ENCODE measurements around the gene ITIH4.

The ITIH4 gene

DNA sequence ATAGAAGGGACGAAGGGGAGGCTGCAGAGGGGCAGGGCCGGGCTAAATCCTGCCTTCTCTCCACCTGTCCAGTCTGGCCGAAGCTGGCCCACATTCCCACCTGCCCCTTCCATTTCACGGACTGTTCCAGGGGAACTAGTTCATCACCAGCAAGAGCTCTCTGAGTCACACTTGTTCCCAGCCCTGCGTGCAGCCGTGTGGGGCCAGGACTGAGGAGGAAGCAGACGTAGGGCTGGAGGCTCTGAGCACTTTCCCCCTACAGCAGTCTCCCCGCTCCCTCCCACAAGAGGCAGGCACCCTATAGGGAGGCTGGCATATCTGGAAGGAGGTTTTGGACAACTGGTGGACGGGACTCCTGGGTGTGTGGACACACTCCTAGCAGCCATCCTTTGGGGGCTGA, 3.0 kb downstream of the ITIH4 start:
- DNase-seq (ENCODE audit: insufficient read length, low spot score): no peak
- no peak for TF ChIP-seq POLR2A (IDR thresholded peaks at IDR 0.05; ENCODE audit: low read depth, low read length)
- no peak for TF ChIP-seq POU2F2 (IDR thresholded peaks at IDR 0.05; ENCODE audit: low read depth, low read length)
- no peak for TF ChIP-seq SPI1 (IDR thresholded peaks at IDR 0.05; ENCODE audit: low read depth, low read length)
- TF ChIP-seq TAF1 (IDR thresholded peaks at IDR 0.05; ENCODE audit: low read depth, low read length): no peak
- TF ChIP-seq PAX5 (IDR thresholded peaks at IDR 0.05; ENCODE audit: insufficient read depth, low read length, severe bottlenecking): no peak
- no peak for TF ChIP-seq POLR2AphosphoS5 (IDR thresholded peaks at IDR 0.05; ENCODE audit: low read depth, low read length)
- no peak for FAIRE-seq

- TF ChIP-seq POLR2A (IDR thresholded peaks at IDR 0.05; ENCODE audit: low read depth, low read length) (no peak), PAX5 (IDR thresholded peaks at IDR 0.05; ENCODE audit: insufficient read depth, low read length, severe bottlenecking) (no peak), POLR2AphosphoS5 (IDR thresholded peaks at IDR 0.05; ENCODE audit: low read depth, low read length) (no peak), TAF1 (IDR thresholded peaks at IDR 0.05; ENCODE audit: low read depth, low read length) (no peak), SPI1 (IDR thresholded peaks at IDR 0.05; ENCODE audit: low read depth, low read length) (no peak), POU2F2 (IDR thresholded peaks at IDR 0.05; ENCODE audit: low read depth, low read length) (no peak)
- FAIRE-seq (no peak), DNase-seq (ENCODE audit: insufficient read length, low spot score) (no peak)
Measured at GRCh38 chr3:52824037-52824436, 6.4 kb downstream of the ITIH4 start.

- TF ChIP-seq SPI1 (IDR thresholded peaks at IDR 0.05; ENCODE audit: low read depth, low read length) (no peak), POLR2A (IDR thresholded peaks at IDR 0.05; ENCODE audit: low read depth, low read length) (no peak), TAF1 (IDR thresholded peaks at IDR 0.05; ENCODE audit: low read depth, low read length) (no peak), POLR2AphosphoS5 (IDR thresholded peaks at IDR 0.05; ENCODE audit: low read depth, low read length) (no peak), PAX5 (IDR thresholded peaks at IDR 0.05; ENCODE audit: insufficient read depth, low read length, severe bottlenecking) (no peak), POU2F2 (IDR thresholded peaks at IDR 0.05; ENCODE audit: low read depth, low read length) (no peak)
- FAIRE-seq: no peak
- DNase-seq (ENCODE audit: insufficient read length, low spot score): no peak
Measured at GRCh38 chr3:52822363-52822762, 8.1 kb downstream of the ITIH4 start.

DNA sequence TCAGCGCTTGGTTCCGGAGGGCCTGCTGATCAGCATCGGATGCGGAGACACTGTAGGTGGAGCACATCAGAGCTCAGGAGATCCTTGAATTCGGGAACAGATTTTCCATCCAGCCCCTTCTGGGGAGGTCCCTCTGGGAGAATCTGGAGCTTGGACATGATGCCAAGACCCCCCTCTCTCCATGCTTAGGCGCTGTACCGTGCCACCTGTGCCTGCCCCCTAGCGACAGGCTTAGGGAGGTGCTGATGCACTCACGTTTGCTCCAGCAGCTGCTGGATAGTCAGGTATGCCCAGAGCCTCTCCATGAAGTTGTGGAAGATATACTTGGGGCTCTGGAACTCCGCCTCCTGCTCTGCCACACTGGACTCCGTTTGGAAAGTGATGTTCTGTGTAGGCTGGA, 9.7 kb downstream of the ITIH4 start:
- DNase-seq (ENCODE audit: insufficient read length, low spot score): peak; percentile 77
- no peak for TF ChIP-seq PAX5 (IDR thresholded peaks at IDR 0.05; ENCODE audit: insufficient read depth, low read length, severe bottlenecking)
- no peak for TF ChIP-seq SPI1 (IDR thresholded peaks at IDR 0.05; ENCODE audit: low read depth, low read length)
- TF ChIP-seq POLR2A (IDR thresholded peaks at IDR 0.05; ENCODE audit: low read depth, low read length): no peak
- TF ChIP-seq POU2F2 (IDR thresholded peaks at IDR 0.05; ENCODE audit: low read depth, low read length): no peak
- TF ChIP-seq POLR2AphosphoS5 (IDR thresholded peaks at IDR 0.05; ENCODE audit: low read depth, low read length): no peak
- TF ChIP-seq TAF1 (IDR thresholded peaks at IDR 0.05; ENCODE audit: low read depth, low read length): no peak
- peak; percentile 91 for FAIRE-seq

DNA sequence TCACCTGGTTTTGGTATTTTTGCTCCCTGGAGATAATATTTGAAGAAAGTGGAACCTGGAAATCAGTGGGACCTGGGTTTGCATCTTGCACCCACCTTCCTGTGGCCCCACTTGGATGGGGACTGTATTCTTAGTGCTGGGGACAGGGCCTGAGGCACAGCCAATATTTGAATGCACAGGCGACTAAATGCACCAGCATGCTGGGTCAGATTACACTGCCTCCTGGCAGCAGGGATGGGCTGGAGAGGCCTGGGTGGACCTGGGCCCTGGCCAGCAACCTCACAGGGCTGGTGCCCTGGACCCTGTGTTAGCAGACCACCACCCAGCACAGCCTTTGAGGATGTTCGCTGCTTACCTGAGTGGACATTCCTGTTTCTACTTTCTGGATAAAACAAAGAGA, 10.5 kb downstream of the ITIH4 start:
- no peak for DNase-seq (ENCODE audit: insufficient read length, low spot score)
- no peak for TF ChIP-seq POLR2AphosphoS5 (IDR thresholded peaks at IDR 0.05; ENCODE audit: low read depth, low read length)
- no peak for FAIRE-seq

GRCh38 chr3:52817860-52818259, 12.6 kb downstream of the ITIH4 start:
- TF ChIP-seq TAF1 (IDR thresholded peaks at IDR 0.05; ENCODE audit: low read depth, low read length) (no peak), SPI1 (IDR thresholded peaks at IDR 0.05; ENCODE audit: low read depth, low read length) (no peak), POLR2AphosphoS5 (IDR thresholded peaks at IDR 0.05; ENCODE audit: low read depth, low read length) (no peak), POU2F2 (IDR thresholded peaks at IDR 0.05; ENCODE audit: low read depth, low read length) (no peak), POLR2A (IDR thresholded peaks at IDR 0.05; ENCODE audit: low read depth, low read length) (no peak), PAX5 (IDR thresholded peaks at IDR 0.05; ENCODE audit: insufficient read depth, low read length, severe bottlenecking) (no peak)
- FAIRE-seq: no peak
- no peak for DNase-seq (ENCODE audit: insufficient read length, low spot score)

GRCh38 chr3:52817221-52817620, 13.3 kb downstream of the ITIH4 start:
- FAIRE-seq: no peak
- TF ChIP-seq POLR2AphosphoS5 (IDR thresholded peaks at IDR 0.05; ENCODE audit: low read depth, low read length) (no peak), TAF1 (IDR thresholded peaks at IDR 0.05; ENCODE audit: low read depth, low read length) (no peak), POU2F2 (IDR thresholded peaks at IDR 0.05; ENCODE audit: low read depth, low read length) (no peak), PAX5 (IDR thresholded peaks at IDR 0.05; ENCODE audit: insufficient read depth, low read length, severe bottlenecking) (no peak), SPI1 (IDR thresholded peaks at IDR 0.05; ENCODE audit: low read depth, low read length) (no peak), POLR2A (IDR thresholded peaks at IDR 0.05; ENCODE audit: low read depth, low read length) (no peak)

DNA sequence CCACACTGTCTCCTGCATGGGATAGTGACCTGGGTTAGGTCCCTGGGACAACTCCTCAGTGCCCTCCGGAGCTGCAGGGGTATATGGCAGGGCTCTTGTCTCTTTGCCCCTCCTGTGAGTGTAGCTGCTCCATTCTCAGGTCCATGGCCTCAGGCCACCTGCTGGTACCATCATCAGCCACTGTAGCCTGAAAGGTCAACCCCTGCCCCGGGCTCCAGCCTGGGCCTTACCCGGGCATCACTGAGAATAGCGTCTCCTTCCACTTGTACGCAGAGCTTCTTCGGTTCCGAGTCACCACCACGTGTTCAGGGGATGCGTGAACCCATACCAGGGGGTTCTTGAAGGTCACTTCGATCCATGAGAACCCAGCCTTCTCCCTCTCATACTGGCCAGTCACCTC, 13.8 kb downstream of the ITIH4 start:
- no peak for FAIRE-seq
- no peak for TF ChIP-seq TAF1 (IDR thresholded peaks at IDR 0.05; ENCODE audit: low read depth, low read length)
- no peak for TF ChIP-seq PAX5 (IDR thresholded peaks at IDR 0.05; ENCODE audit: insufficient read depth, low read length, severe bottlenecking)
- TF ChIP-seq POLR2A (IDR thresholded peaks at IDR 0.05; ENCODE audit: low read depth, low read length): no peak
- no peak for TF ChIP-seq SPI1 (IDR thresholded peaks at IDR 0.05; ENCODE audit: low read depth, low read length)
- TF ChIP-seq POU2F2 (IDR thresholded peaks at IDR 0.05; ENCODE audit: low read depth, low read length): no peak
- TF ChIP-seq POLR2AphosphoS5 (IDR thresholded peaks at IDR 0.05; ENCODE audit: low read depth, low read length): no peak
- DNase-seq (ENCODE audit: insufficient read length, low spot score): no peak

More at GRCh38 chr3:52817221-52817620, 13.3 kb downstream of the ITIH4 start:
- no peak for DNase-seq (ENCODE audit: insufficient read length, low spot score)

GRCh38 chr3:52816199-52816598, 14.3 kb downstream of the ITIH4 start:
- DNase-seq (ENCODE audit: insufficient read length, low spot score) (no peak), FAIRE-seq (no peak)
- TF ChIP-seq PAX5 (IDR thresholded peaks at IDR 0.05; ENCODE audit: insufficient read depth, low read length, severe bottlenecking) (no peak), SPI1 (IDR thresholded peaks at IDR 0.05; ENCODE audit: low read depth, low read length) (no peak), POU2F2 (IDR thresholded peaks at IDR 0.05; ENCODE audit: low read depth, low read length) (no peak), POLR2A (IDR thresholded peaks at IDR 0.05; ENCODE audit: low read depth, low read length) (no peak), TAF1 (IDR thresholded peaks at IDR 0.05; ENCODE audit: low read depth, low read length) (no peak), POLR2AphosphoS5 (IDR thresholded peaks at IDR 0.05; ENCODE audit: low read depth, low read length) (no peak)

GRCh38 chr3:52813810-52814209, 16.7 kb downstream of the ITIH4 start:
- DNase-seq (ENCODE audit: insufficient read length, low spot score) (no peak), FAIRE-seq (no peak)
- TF ChIP-seq PAX5 (IDR thresholded peaks at IDR 0.05; ENCODE audit: insufficient read depth, low read length, severe bottlenecking): no peak
- TF ChIP-seq TAF1 (IDR thresholded peaks at IDR 0.05; ENCODE audit: low read depth, low read length): no peak
- TF ChIP-seq POLR2A (IDR thresholded peaks at IDR 0.05; ENCODE audit: low read depth, low read length): no peak
- no peak for TF ChIP-seq SPI1 (IDR thresholded peaks at IDR 0.05; ENCODE audit: low read depth, low read length)
- TF ChIP-seq POU2F2 (IDR thresholded peaks at IDR 0.05; ENCODE audit: low read depth, low read length): no peak
- TF ChIP-seq POLR2AphosphoS5 (IDR thresholded peaks at IDR 0.05; ENCODE audit: low read depth, low read length): no peak
